GM12873 (cell line): Measurements from ENCODE around the gene GDPD5.

Source experiments
- TF ChIP-seq, protein P1 (sequence below): IDR thresholded peaks from 2 replicates; pipeline ENCODE4 v1.5.1; 2012; ENCODE audit warnings: low read depth, mild to moderate bottlenecking, moderate library complexity, low read length, control low read depth; ENCODE audit not compliant: insufficient read depth; ENCODE audit errors: missing control alignments

GDPD5 gene

GRCh38 chr11:75421902-75422247 is 103.9 kb downstream of the GDPD5 start:
- TF ChIP-seq, protein P1, sequence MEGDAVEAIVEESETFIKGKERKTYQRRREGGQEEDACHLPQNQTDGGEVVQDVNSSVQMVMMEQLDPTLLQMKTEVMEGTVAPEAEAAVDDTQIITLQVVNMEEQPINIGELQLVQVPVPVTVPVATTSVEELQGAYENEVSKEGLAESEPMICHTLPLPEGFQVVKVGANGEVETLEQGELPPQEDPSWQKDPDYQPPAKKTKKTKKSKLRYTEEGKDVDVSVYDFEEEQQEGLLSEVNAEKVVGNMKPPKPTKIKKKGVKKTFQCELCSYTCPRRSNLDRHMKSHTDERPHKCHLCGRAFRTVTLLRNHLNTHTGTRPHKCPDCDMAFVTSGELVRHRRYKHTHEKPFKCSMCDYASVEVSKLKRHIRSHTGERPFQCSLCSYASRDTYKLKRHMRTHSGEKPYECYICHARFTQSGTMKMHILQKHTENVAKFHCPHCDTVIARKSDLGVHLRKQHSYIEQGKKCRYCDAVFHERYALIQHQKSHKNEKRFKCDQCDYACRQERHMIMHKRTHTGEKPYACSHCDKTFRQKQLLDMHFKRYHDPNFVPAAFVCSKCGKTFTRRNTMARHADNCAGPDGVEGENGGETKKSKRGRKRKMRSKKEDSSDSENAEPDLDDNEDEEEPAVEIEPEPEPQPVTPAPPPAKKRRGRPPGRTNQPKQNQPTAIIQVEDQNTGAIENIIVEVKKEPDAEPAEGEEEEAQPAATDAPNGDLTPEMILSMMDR: no peak

- TF ChIP-seq, protein P1: no peak
Measured at GRCh38 chr11:75421035-75421602, 104.6 kb downstream of the GDPD5 start.

DNA sequence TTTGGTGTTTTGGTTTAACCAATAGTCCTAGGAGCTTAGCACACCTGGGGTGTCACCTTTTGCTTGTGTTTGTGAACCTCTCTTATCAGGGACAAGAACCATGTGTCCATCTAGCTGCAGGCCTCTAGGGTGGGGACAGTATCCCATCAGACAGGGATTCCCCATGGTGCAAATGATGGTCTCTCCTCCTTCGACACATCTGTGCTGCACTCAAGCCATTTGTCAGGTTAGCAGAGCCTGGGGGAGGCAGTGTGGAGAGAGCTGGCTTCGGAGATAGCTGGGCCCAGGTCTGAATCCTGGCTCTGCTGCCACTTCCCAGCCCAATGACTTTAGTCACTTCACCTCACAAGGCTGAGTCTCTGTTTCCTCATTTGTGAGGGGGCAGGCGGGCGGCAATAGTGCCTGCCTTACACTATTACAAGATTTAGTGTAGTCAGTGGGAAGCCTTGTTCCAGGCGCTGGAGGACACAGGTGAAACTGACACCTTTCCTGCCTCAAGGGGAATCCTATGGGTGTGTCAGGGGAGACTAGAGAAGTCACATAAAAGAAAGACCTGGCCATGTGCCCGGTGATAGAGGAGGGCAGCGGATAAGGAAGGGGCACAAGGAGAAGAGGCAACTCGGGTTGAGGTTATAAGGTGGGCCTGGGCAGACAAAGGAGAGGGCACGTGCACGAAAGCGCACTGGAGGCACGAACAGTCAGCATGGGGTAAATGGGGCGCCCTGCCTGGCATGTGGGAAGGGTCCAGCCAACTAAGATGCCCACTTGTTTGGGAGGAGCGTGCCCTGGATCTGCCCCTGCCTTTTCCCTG is 105.3 kb downstream of the GDPD5 start:
- TF ChIP-seq, protein P1: no peak

DNA sequence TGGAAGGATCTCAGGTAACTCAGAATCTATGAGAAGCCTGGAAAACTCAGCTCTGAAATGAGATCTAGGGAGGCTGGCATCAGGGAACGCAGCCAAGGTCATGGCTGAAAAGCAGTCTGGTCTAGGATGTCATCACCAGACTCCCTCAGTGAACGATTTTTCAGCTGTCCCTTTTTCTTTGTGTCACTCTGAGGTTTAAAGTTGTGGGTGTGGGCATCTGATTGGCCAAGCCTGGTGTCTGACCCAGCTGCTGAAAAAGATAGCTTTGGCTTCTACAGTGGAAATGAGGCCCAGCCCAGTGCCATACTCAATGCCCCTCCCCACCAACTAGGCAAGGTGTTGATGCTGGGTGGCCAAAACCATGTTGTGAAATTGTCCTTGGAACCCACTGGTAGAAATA is 111.9 kb downstream of the GDPD5 start:
- TF ChIP-seq, protein P1: no peak

DNA sequence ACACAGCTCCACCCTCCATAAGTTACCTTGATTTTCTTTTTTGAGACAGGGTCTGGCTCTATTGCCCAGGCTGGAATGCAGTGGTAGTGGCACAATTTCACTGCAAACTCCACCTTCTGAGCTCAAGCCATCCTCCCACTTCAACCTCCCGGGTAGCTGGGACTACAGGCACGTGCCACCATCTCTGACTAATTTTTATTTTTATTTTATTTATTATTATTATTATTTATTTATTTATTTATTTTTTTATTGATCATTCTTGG is 116.9 kb downstream of the GDPD5 start:
- TF ChIP-seq, protein P1: no peak

- TF ChIP-seq, protein P1: no peak
Measured at GRCh38 chr11:75406338-75406777, 119.4 kb downstream of the GDPD5 start.

DNA sequence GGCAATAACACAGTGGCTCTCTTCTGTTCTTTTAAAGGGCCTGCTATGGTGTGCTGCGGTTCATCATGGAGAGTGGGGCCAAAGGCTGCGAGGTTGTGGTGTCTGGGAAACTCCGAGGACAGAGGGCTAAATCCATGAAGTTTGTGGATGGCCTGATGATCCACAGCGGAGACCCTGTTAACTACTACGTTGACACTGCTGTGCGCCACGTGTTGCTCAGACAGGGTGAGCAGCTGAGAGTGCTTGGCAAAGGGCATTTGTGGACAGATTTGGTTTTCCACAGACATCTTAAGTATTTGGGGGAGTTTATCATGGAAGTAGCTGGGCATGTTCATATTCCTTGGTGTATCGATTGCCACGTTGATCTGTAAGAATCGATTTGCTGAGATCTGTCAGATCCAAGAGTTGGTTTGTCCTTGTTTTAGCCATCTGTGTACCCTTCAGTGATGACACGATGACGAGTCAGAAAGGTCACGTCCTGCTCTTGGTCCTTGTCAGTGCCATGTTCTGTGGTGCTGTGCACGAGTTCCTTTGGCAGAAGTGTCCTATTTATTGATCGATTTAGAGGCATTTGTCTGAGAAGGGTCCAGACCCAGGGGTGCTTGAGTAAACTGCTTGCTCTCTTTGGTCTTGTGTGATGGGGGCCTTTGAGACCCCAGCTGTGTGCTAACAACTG is 121.6 kb downstream of the GDPD5 start:
- TF ChIP-seq, protein P1: no peak
